HG03066 (cell line): ENCODE measurements around the gene PSMA7.
"Not testable (repeated sequence)": the region's sequence is repeated elsewhere in the genome, so short reads cannot be mapped to it uniquely, and the experiment has no call there.

Source experiments
- ATAC-seq: cut with Tn5 transposase; IDR thresholded peaks from one replicate; pipeline ENCODE4 v1.9.1; 2021; ENCODE audit warnings: low read depth; ENCODE audit not compliant: unreplicated experiment

PSMA7 gene

GRCh38 chr20:62156592-62157386 lies 13.6 kb upstream of the PSMA7 start:
- ATAC-seq, result no peak

- no peak for ATAC-seq
Measured at GRCh38 chr20:62156254-62156556, 13.0 kb upstream of the PSMA7 start.

- no peak for ATAC-seq
Measured at GRCh38 chr20:62155428-62156253, 12.4 kb upstream of the PSMA7 start.

- no peak for ATAC-seq
Measured at GRCh38 chr20:62151835-62152364, 8.7 kb upstream of the PSMA7 start.

- no peak for ATAC-seq
Measured at GRCh38 chr20:62151225-62151624, 8.0 kb upstream of the PSMA7 start.

- ATAC-seq, result no peak
Measured at GRCh38 chr20:62150310-62150575, 7.0 kb upstream of the PSMA7 start.

GRCh38 chr20:62149532-62150309 lies 6.5 kb upstream of the PSMA7 start:
- no peak for ATAC-seq

GRCh38 chr20:62148908-62149314 lies 5.7 kb upstream of the PSMA7 start:
- no peak for ATAC-seq

GRCh38 chr20:62148383-62148782 lies 5.2 kb upstream of the PSMA7 start:
- not testable (repeated sequence) for ATAC-seq

GRCh38 chr20:62147528-62147927 lies 4.3 kb upstream of the PSMA7 start:
- ATAC-seq, result no peak

GRCh38 chr20:62147125-62147524 lies 3.9 kb upstream of the PSMA7 start:
- ATAC-seq, result no peak

- no peak for ATAC-seq
Measured at GRCh38 chr20:62146019-62146755, 3.0 kb upstream of the PSMA7 start.

- no peak for ATAC-seq
Measured at GRCh38 chr20:62145688-62146018, 2.5 kb upstream of the PSMA7 start.

- ATAC-seq, result no peak
Measured at GRCh38 chr20:62143957-62144825, 997 bp upstream of the PSMA7 start.

GRCh38 chr20:62142252-62143080 lies 728 bp downstream of the PSMA7 start:
- ATAC-seq, result peak; percentile 18

GRCh38 chr20:62141397-62142251 lies 1.6 kb downstream of the PSMA7 start:
- no peak for ATAC-seq

- no peak for ATAC-seq
Measured at GRCh38 chr20:62141043-62141396, 2.2 kb downstream of the PSMA7 start.

GRCh38 chr20:62139636-62140035 lies 3.6 kb downstream of the PSMA7 start:
- no peak for ATAC-seq
